ENCODE measurements around the gene CALML6.

The CALML6 gene

DNA sequence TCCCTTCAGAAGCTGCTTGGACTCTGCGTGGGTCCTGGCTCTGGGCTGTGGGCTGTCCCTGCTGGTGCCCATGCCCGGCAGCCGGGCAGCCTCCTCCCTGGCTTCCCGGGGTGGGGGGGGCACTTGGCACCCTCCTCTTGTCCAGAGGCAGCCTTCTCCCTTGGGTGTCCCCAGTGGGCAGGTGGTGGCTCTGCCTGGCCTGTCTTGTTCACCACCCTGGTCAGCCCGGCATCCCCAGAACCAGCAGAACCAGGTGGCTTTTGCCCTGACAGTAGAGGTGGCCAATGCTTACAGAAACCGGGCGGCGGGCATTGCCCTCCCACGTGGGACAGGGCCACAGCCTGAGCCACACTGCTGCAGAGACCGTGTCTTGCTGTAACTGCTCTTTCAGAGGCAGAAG is 50.5 kb downstream of the CALML6 start:
- no peak for DNase-seq (ENCODE audit: low spot score)

- DNase-seq (ENCODE audit: low spot score) = no peak
These were observed 51.1 kb downstream of the CALML6 start for GRCh38 chr1:1966071-1966740.
